Measurements from ENCODE around the gene IQGAP2. TPM values are rescaled to one million over a fixed set of nuclear protein-coding genes. Genes with fewer than 3 reads are reported as not detected.

IQGAP2 gene
- total RNA-seq, 2 experiments from 2014 or later = 118 to 124 TPM

- DNase-seq = peak; percentile 84
- peak overlapping the region; percentile 99 for H3K27ac Mint-ChIP-seq
- ChIA-PET CTCF (interaction anchor here (1.0 to 8.0 kb wide), 16 partner anchors 11 to 370 kb away, joined by 3 to 81 read pairs (median 16); no protein-coding TSS in a partner anchor), POLR2A (interaction anchor here (0.8 to 9.2 kb wide), 35 partner anchors 8 to 1168 kb away, joined by 3 to 209 read pairs (median 5); partner anchors contain the start of genes AGGF1, ANKRD31, POC5 and S100Z)
- peak overlapping the region; percentile 93 for H3K4me3 Mint-ChIP-seq
- H3K4me1 Mint-ChIP-seq = peaks cover 71% of the 10 kb centered on the region
- H3K9me3 Mint-ChIP-seq = no peaks in the 10 kb centered on the region
- H3K36me3 Mint-ChIP-seq (ENCODE audit: low read depth) = peaks cover 52% of the 10 kb centered on the region
- no peaks in the 10 kb centered on the region for H3K27me3 Mint-ChIP-seq
These were observed 1.4 kb downstream of the IQGAP2 start for GRCh38 chr5:76404223-76405211.

- Mint-ChIP-seq H3K4me3 (peak overlapping the region; percentile 93), H3K27ac (peak overlapping the region; percentile 99), H3K9me3 (no peaks in the 10 kb centered on the region), H3K27me3 (no peaks in the 10 kb centered on the region), H3K4me1 (peaks cover 82% of the 10 kb centered on the region), H3K36me3 (ENCODE audit: low read depth) (peaks cover 65% of the 10 kb centered on the region)
- DNase-seq = no peak
- POLR2A ChIA-PET = interaction anchor here (0.9 to 9.2 kb wide), 7 partner anchors 44 to 196 kb away, joined by 3 to 209 read pairs (median 42); no protein-coding TSS in a partner anchor
- CTCF ChIA-PET = interaction anchor here (1.2 to 8.0 kb wide), 7 partner anchors 12 to 231 kb away, joined by 3 to 81 read pairs (median 5); no protein-coding TSS in a partner anchor
These were observed 2.9 kb downstream of the IQGAP2 start for GRCh38 chr5:76406014-76406413.

- Mint-ChIP-seq H3K27me3 (no peaks in the 10 kb centered on the region), H3K9me3 (no peaks in the 10 kb centered on the region), H3K4me1 (peaks cover 81% of the 10 kb centered on the region), H3K4me3 (no peak overlapping the region), H3K36me3 (ENCODE audit: low read depth) (peaks cover 68% of the 10 kb centered on the region), H3K27ac (peak overlapping the region; percentile 37)
- POLR2A ChIA-PET = interaction anchor here (1.9 to 9.2 kb wide), 4 partner anchors 44 to 141 kb away, joined by 5 to 209 read pairs (median 126); no protein-coding TSS in a partner anchor
- DNase-seq = no peak
- CTCF ChIA-PET = interaction anchor here (1.2 to 8.0 kb wide), 6 partner anchors 12 to 176 kb away, joined by 3 to 81 read pairs (median 4); no protein-coding TSS in a partner anchor
These were observed 3.6 kb downstream of the IQGAP2 start for GRCh38 chr5:76406673-76407072.

- no peaks in the 10 kb centered on the region for H3K27me3 Mint-ChIP-seq
- peaks cover 78% of the 10 kb centered on the region for H3K4me1 Mint-ChIP-seq
- H3K4me3 Mint-ChIP-seq = no peak overlapping the region
- peaks cover 80% of the 10 kb centered on the region for H3K36me3 Mint-ChIP-seq (ENCODE audit: low read depth)
- DNase-seq = no peak
- CTCF ChIA-PET = interaction anchor here (0.6 to 8.0 kb wide), 5 partner anchors 11 to 175 kb away, joined by 3 to 51 read pairs (median 3); no protein-coding TSS in a partner anchor
- H3K9me3 Mint-ChIP-seq = no peaks in the 10 kb centered on the region
- H3K27ac Mint-ChIP-seq = no peak overlapping the region
- POLR2A ChIA-PET = interaction anchor here (0.9 to 9.2 kb wide), 2 partner anchors 76 to 135 kb away, joined by 4 to 156 read pairs; no protein-coding TSS in a partner anchor
These were observed 5.1 kb downstream of the IQGAP2 start for GRCh38 chr5:76408104-76408654.

- CTCF ChIA-PET = interaction anchor here (0.7 kb wide), 1 partner anchor 9 kb away, joined by 3 read pairs; the partner anchor contains the start of gene IQGAP2
- Mint-ChIP-seq H3K9me3 (no peaks in the 10 kb centered on the region), H3K4me1 (peaks cover 63% of the 10 kb centered on the region), H3K27me3 (no peaks in the 10 kb centered on the region), H3K36me3 (ENCODE audit: low read depth) (peaks cover 72% of the 10 kb centered on the region), H3K27ac (no peak overlapping the region), H3K4me3 (no peak overlapping the region)
- POLR2A ChIA-PET = no interaction called here
- no peak for DNase-seq
These were observed 9.4 kb downstream of the IQGAP2 start for GRCh38 chr5:76412511-76412910.

- H3K4me1 Mint-ChIP-seq = peaks cover 54% of the 10 kb centered on the region
- H3K27ac Mint-ChIP-seq = no peak overlapping the region
- ChIA-PET POLR2A (interaction anchor here (1.0 to 1.8 kb wide), 2 partner anchors 9 to 129 kb away, joined by 4 read pairs; no protein-coding TSS in a partner anchor), CTCF (no interaction called here)
- DNase-seq = no peak
- no peak overlapping the region for H3K4me3 Mint-ChIP-seq
- H3K27me3 Mint-ChIP-seq = no peaks in the 10 kb centered on the region
- no peaks in the 10 kb centered on the region for H3K9me3 Mint-ChIP-seq
- peaks cover 65% of the 10 kb centered on the region for H3K36me3 Mint-ChIP-seq (ENCODE audit: low read depth)
These were observed 10.7 kb downstream of the IQGAP2 start for GRCh38 chr5:76413746-76414145.

- Mint-ChIP-seq H3K36me3 (ENCODE audit: low read depth) (peaks cover 57% of the 10 kb centered on the region), H3K4me1 (peaks cover 45% of the 10 kb centered on the region), H3K4me3 (no peak overlapping the region), H3K27me3 (no peaks in the 10 kb centered on the region), H3K9me3 (no peaks in the 10 kb centered on the region), H3K27ac (no peak overlapping the region)
- DNase-seq = no peak
- ChIA-PET CTCF (no interaction called here), POLR2A (interaction anchor here (1.0 to 1.8 kb wide), 3 partner anchors 10 to 128 kb away, joined by 3 to 4 read pairs (median 4); no protein-coding TSS in a partner anchor)
These were observed 11.7 kb downstream of the IQGAP2 start for GRCh38 chr5:76414788-76415187.

- DNase-seq = no peak
- H3K4me1 Mint-ChIP-seq = peaks cover 37% of the 10 kb centered on the region
- no peak overlapping the region for H3K27ac Mint-ChIP-seq
- ChIA-PET CTCF (interaction anchor here (0.7 kb wide), 1 partner anchor 8 kb away, joined by 3 read pairs; no protein-coding TSS in a partner anchor), POLR2A (interaction anchor here (1.0 to 1.4 kb wide), 2 partner anchors 12 to 58 kb away, joined by 3 read pairs; no protein-coding TSS in a partner anchor)
- no peaks in the 10 kb centered on the region for H3K27me3 Mint-ChIP-seq
- H3K36me3 Mint-ChIP-seq (ENCODE audit: low read depth) = peaks cover 53% of the 10 kb centered on the region
- no peaks in the 10 kb centered on the region for H3K9me3 Mint-ChIP-seq
- no peak overlapping the region for H3K4me3 Mint-ChIP-seq
These were observed 12.8 kb downstream of the IQGAP2 start for GRCh38 chr5:76415855-76416254.

GRCh38 chr5:76419597-76420298, 16.7 kb downstream of the IQGAP2 start:
- no peaks in the 10 kb centered on the region for H3K9me3 Mint-ChIP-seq
- H3K36me3 Mint-ChIP-seq (ENCODE audit: low read depth) = peaks cover 35% of the 10 kb centered on the region
- CTCF ChIA-PET = interaction anchor here (0.7 to 1.5 kb wide), 3 partner anchors 11 to 163 kb away, joined by 3 to 5 read pairs (median 3); no protein-coding TSS in a partner anchor
- POLR2A ChIA-PET = interaction anchor here (1.1 kb wide), 1 partner anchor 8 kb away, joined by 3 read pairs; no protein-coding TSS in a partner anchor
- H3K27me3 Mint-ChIP-seq = no peaks in the 10 kb centered on the region
- no peak overlapping the region for H3K27ac Mint-ChIP-seq
- peaks cover 17% of the 10 kb centered on the region for H3K4me1 Mint-ChIP-seq
- H3K4me3 Mint-ChIP-seq = no peak overlapping the region
- no peak for DNase-seq

GRCh38 chr5:76422227-76422626, 19.1 kb downstream of the IQGAP2 start:
- ChIA-PET POLR2A (no interaction called here), CTCF (interaction anchor here (1.0 to 1.2 kb wide), 2 partner anchors 12 to 123 kb away, joined by 3 read pairs; no protein-coding TSS in a partner anchor)
- H3K27me3 Mint-ChIP-seq = no peaks in the 10 kb centered on the region
- peaks cover 42% of the 10 kb centered on the region for H3K36me3 Mint-ChIP-seq (ENCODE audit: low read depth)
- no peak overlapping the region for H3K4me3 Mint-ChIP-seq
- peaks cover 18% of the 10 kb centered on the region for H3K4me1 Mint-ChIP-seq
- DNase-seq = no peak
- no peaks in the 10 kb centered on the region for H3K9me3 Mint-ChIP-seq
- H3K27ac Mint-ChIP-seq = no peak overlapping the region

- POLR2A ChIA-PET = no interaction called here
- Mint-ChIP-seq H3K27me3 (no peaks in the 10 kb centered on the region), H3K36me3 (ENCODE audit: low read depth) (peaks cover 48% of the 10 kb centered on the region), H3K4me3 (no peak overlapping the region), H3K27ac (no peak overlapping the region), H3K9me3 (no peaks in the 10 kb centered on the region), H3K4me1 (peaks cover 23% of the 10 kb centered on the region)
- CTCF ChIA-PET = interaction anchor here (1.2 kb wide), 1 partner anchor 122 kb away, joined by 3 read pairs; no protein-coding TSS in a partner anchor
- DNase-seq = no peak
These were observed 19.7 kb downstream of the IQGAP2 start for GRCh38 chr5:76422742-76423141.

GRCh38 chr5:76425146-76425545, 22.1 kb downstream of the IQGAP2 start:
- H3K4me1 Mint-ChIP-seq = peaks cover 23% of the 10 kb centered on the region
- DNase-seq = no peak
- ChIA-PET POLR2A (no interaction called here), CTCF (interaction anchor here (1.0 kb wide), 1 partner anchor 28 kb away, joined by 3 read pairs; no protein-coding TSS in a partner anchor)
- no peak overlapping the region for H3K27ac Mint-ChIP-seq
- H3K9me3 Mint-ChIP-seq = no peaks in the 10 kb centered on the region
- H3K27me3 Mint-ChIP-seq = no peaks in the 10 kb centered on the region
- no peak overlapping the region for H3K4me3 Mint-ChIP-seq
- H3K36me3 Mint-ChIP-seq (ENCODE audit: low read depth) = peaks cover 48% of the 10 kb centered on the region
